Liver (tissue), 9 donors: ENCODE measurements around the gene FCSK. TPM values are rescaled to one million over a fixed set of nuclear protein-coding genes. Genes with fewer than 3 reads are reported as not detected.

Experiments
- DNase-seq: peaks from one replicate; pipeline ENCODE4 v3.0.0-alpha.2; 2017; ENCODE audit warnings: low spot score
- H3K27ac ChIP-seq, 2 donors: one replicate each; pipeline ENCODE4 v1.7.0; 2013; ENCODE audit warnings: inconsistent platforms in 2 of 2, low read length in 2 of 2, control low read depth in 1 of 2, low read depth in 1 of 2, mild to moderate bottlenecking in 1 of 2
- H3K27me3 ChIP-seq, 4 donors: one replicate each; pipeline versions ENCODE4 v1.6.1 to v1.7.0; 2013; ENCODE audit warnings: low read length in 3 of 4, inconsistent platforms in 1 of 4, mild to moderate bottlenecking in 1 of 4, moderate library complexity in 1 of 4; ENCODE audit not compliant: control insufficient read depth in 4 of 4, insufficient read depth in 4 of 4
- H3K36me3 ChIP-seq, 4 donors: one replicate each; pipeline versions ENCODE4 v1.6.1 to v1.7.0; 2013; ENCODE audit warnings: low read length in 3 of 4, mild to moderate bottlenecking in 3 of 4, low read depth in 1 of 4, moderate library complexity in 1 of 4; ENCODE audit not compliant: control insufficient read depth in 4 of 4, insufficient read depth in 3 of 4
- H3K4me1 ChIP-seq, 4 donors: one replicate each; pipeline versions ENCODE4 v1.6.1 to v1.7.0; 2013; ENCODE audit warnings: low read length in 3 of 4, mild to moderate bottlenecking in 3 of 4, moderate library complexity in 1 of 4; ENCODE audit not compliant: control insufficient read depth in 4 of 4, insufficient read depth in 4 of 4
- H3K4me3 ChIP-seq, 3 donors: one replicate each; pipeline versions ENCODE4 v1.6.1 to v1.7.0; 2013; ENCODE audit warnings: low read length in 3 of 3, control low read depth in 1 of 3, low read depth in 1 of 3, mild to moderate bottlenecking in 1 of 3
- H3K9ac ChIP-seq, 2 donors: one replicate each; pipeline ENCODE4 v1.7.0; 2013; ENCODE audit warnings: low read length in 2 of 2, mild to moderate bottlenecking in 2 of 2, moderate library complexity in 2 of 2, control low read depth in 1 of 2, low read depth in 1 of 2
- H3K9me3 ChIP-seq, 4 donors: one replicate each; pipeline versions ENCODE4 v1.6.1 to v1.7.0; 2013; ENCODE audit warnings: low read length in 3 of 4; ENCODE audit not compliant: control insufficient read depth in 4 of 4
- EGR1 ChIP-seq, 2 donors: IDR thresholded peaks; 2 replicates each; pipeline ENCODE4 v1.6.1; 2016 to 2018; ENCODE audit warnings: antibody characterized with exemption in 2 of 2, low read depth in 2 of 2
- FOXA1 ChIP-seq: IDR thresholded peaks from 2 replicates; pipeline ENCODE4 v1.6.1; 2016; ENCODE audit warnings: antibody characterized with exemption
- FOXA2 ChIP-seq: IDR thresholded peaks from 2 replicates; pipeline ENCODE4 v1.6.1; 2016; ENCODE audit warnings: antibody characterized with exemption
- GABPA ChIP-seq, 2 donors: IDR thresholded peaks in 1 of 2; conservative IDR thresholded peaks in 1 of 2; 2 replicates each; pipeline ENCODE4 v1.6.1; 2016; ENCODE audit warnings: antibody characterized with exemption in 2 of 2, mild to moderate bottlenecking in 1 of 2, moderate library complexity in 1 of 2
- HNF4A ChIP-seq, 2 donors: conservative IDR thresholded peaks; 2 replicates each; pipeline ENCODE4 v1.6.1; 2016; ENCODE audit warnings: antibody characterized with exemption in 2 of 2, mild to moderate bottlenecking in 2 of 2
- HNF4G ChIP-seq: IDR thresholded peaks from 2 replicates; pipeline ENCODE4 v1.6.1; 2016; ENCODE audit warnings: antibody characterized with exemption
- JUND ChIP-seq, 2 donors: IDR thresholded peaks; 2 replicates each; pipeline ENCODE4 v1.6.1; 2016; ENCODE audit warnings: antibody characterized with exemption in 2 of 2
- NR2F2 ChIP-seq: IDR thresholded peaks from 2 replicates; pipeline ENCODE4 v1.6.1; 2016; ENCODE audit warnings: antibody characterized with exemption
- RAD21 ChIP-seq, 2 donors: IDR thresholded peaks; 2 replicates each; pipeline ENCODE4 v1.6.1; 2016; ENCODE audit warnings: antibody characterized with exemption in 2 of 2, mild to moderate bottlenecking in 2 of 2
- RXRA ChIP-seq, 2 donors: IDR thresholded peaks; 2 replicates each; pipeline ENCODE4 v1.6.1; 2017 to 2018; ENCODE audit warnings: antibody characterized with exemption in 2 of 2, mild to moderate bottlenecking in 1 of 2
- SP1 ChIP-seq: IDR thresholded peaks from 2 replicates; pipeline ENCODE4 v1.6.1; 2018; ENCODE audit warnings: antibody characterized with exemption, mild to moderate bottlenecking
- TAF1 ChIP-seq: conservative IDR thresholded peaks from 2 replicates; pipeline ENCODE4 v1.6.1; 2016; ENCODE audit warnings: antibody characterized with exemption, mild to moderate bottlenecking
- YY1 ChIP-seq: IDR thresholded peaks from 2 replicates; pipeline ENCODE4 v1.6.1; 2016; ENCODE audit warnings: antibody characterized with exemption, mild to moderate bottlenecking
- WGBS: extraction: QIAGEN DNeasy Blood & Tissue Kit; methylation state at CpG from one replicate; pipeline ENCODE4 v1.1.7; 2013; 5-methylcytosine and 5-hydroxymethylcytosine counted together
- polyA plus RNA-seq, 2 donors: library from polyadenylated mRNA; stranded (reverse) in 1 of 2; unstranded in 1 of 2; fragments of 200-250 nt in 1 of 2; fragments of >200 nt in 1 of 2; fragmentation: Nextera tagmentation in 1 of 2; extraction: Ambion mirVana in 1 of 2; gene quantifications; one replicate each; pipeline versions ENCODE4 v1.2.1 to v1.2.3, GENCODE V29; 2013 to 2015
- total RNA-seq, 2 donors: library from RNA; depleted of rRNA; stranded (reverse); fragments of >200 nt; gene quantifications; one replicate each; pipeline ENCODE4 v1.2.3, GENCODE V29; 2014
- TF ChIP-seq, protein P1 (sequence below): IDR thresholded peaks from 2 replicates; pipeline ENCODE4 v1.6.1; 2016; ENCODE audit warnings: antibody characterized with exemption
- TF ChIP-seq, protein P2 (sequence below): IDR thresholded peaks from 2 replicates; pipeline ENCODE4 v1.6.1; 2016; ENCODE audit warnings: antibody characterized with exemption, mild to moderate bottlenecking
- TF ChIP-seq, protein P3 (sequence below): IDR thresholded peaks from 2 replicates; pipeline ENCODE4 v1.6.1; 2016; ENCODE audit warnings: antibody characterized with exemption
- donor health status: healthy.
- donor health status: healthy.
- donor health status: healthy.
- donor health status: healthy.
- donor health status: healthy.

The FCSK gene
- total and polyA plus RNA-seq, 4 donors: 4.3 to 20.2 (median 8.5) TPM

DNA sequence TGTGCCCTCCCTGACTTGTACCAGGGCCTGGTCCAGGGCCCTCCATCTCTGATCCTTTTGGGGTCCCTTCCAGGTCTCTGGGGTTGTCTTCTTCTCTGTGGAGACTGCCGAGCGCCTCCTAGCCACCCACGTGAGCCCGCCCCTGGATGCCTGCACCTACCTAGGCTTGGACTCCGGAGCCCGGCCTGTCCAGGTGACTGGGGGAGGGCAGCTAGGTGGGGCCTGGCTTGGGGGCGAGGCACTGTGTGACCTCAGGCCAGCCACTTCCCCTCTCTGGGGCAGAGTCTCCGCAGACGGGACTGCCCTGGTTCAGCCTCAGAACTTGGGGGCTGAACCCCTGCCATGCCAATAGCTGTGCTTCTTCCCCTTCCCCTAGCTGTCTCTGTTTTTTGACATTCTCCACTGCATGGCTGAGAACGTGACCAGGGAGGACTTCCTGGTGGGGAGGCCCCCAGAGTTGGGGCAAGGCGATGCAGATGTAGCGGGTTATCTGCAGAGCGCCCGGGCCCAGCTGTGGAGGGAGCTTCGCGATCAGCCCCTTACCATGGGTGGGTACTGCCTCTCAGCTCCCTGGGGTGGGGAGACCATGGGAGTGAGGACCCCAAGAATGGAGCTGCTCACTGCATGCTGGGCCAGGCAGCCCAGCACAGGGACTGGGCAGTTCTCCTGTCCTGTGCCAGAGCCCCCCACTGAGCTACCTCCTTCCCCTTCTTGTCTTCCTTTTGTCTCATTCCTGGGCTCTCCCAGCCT lies 14.6 kb downstream of the FCSK start:
- Histone ChIP-seq H3K9me3 (no peaks in the 10 kb centered on the region), H3K27me3 (no peaks in the 10 kb centered on the region), H3K4me3 (no peak overlapping the region), H3K4me1 (no peaks in the 10 kb centered on the region), H3K9ac (no peak overlapping the region), H3K36me3 (peaks cover under 1 to 41% (median 6%) of the 10 kb centered on the region in 4 donors), H3K27ac (no peak overlapping the region)
- WGBS: 95% methylated on average over 16 of the region's 16 CpGs
- TF ChIP-seq HNF4G: no peak
- TF ChIP-seq, protein P1, sequence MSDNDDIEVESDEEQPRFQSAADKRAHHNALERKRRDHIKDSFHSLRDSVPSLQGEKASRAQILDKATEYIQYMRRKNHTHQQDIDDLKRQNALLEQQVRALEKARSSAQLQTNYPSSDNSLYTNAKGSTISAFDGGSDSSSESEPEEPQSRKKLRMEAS: no peak
- no peak for TF ChIP-seq GABPA (IDR thresholded peaks at IDR 0.05 in 1 of 2, conservative IDR thresholded peaks at IDR 0.05 in 1 of 2)
- TF ChIP-seq NR2F2: no peak
- TF ChIP-seq HNF4A (conservative IDR thresholded peaks at IDR 0.05): no peak
- no peak for TF ChIP-seq RAD21 (IDR thresholded peaks at IDR 0.05)
- TF ChIP-seq FOXA1: no peak
- no peak for TF ChIP-seq TAF1
- TF ChIP-seq JUND (IDR thresholded peaks at IDR 0.05): no peak
- TF ChIP-seq EGR1 (IDR thresholded peaks at IDR 0.05; ENCODE audit: low read depth in 2 of 2): no peak
- TF ChIP-seq, protein P2, sequence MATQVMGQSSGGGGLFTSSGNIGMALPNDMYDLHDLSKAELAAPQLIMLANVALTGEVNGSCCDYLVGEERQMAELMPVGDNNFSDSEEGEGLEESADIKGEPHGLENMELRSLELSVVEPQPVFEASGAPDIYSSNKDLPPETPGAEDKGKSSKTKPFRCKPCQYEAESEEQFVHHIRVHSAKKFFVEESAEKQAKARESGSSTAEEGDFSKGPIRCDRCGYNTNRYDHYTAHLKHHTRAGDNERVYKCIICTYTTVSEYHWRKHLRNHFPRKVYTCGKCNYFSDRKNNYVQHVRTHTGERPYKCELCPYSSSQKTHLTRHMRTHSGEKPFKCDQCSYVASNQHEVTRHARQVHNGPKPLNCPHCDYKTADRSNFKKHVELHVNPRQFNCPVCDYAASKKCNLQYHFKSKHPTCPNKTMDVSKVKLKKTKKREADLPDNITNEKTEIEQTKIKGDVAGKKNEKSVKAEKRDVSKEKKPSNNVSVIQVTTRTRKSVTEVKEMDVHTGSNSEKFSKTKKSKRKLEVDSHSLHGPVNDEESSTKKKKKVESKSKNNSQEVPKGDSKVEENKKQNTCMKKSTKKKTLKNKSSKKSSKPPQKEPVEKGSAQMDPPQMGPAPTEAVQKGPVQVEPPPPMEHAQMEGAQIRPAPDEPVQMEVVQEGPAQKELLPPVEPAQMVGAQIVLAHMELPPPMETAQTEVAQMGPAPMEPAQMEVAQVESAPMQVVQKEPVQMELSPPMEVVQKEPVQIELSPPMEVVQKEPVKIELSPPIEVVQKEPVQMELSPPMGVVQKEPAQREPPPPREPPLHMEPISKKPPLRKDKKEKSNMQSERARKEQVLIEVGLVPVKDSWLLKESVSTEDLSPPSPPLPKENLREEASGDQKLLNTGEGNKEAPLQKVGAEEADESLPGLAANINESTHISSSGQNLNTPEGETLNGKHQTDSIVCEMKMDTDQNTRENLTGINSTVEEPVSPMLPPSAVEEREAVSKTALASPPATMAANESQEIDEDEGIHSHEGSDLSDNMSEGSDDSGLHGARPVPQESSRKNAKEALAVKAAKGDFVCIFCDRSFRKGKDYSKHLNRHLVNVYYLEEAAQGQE: no peak
- TF ChIP-seq YY1: no peak
- no peak for TF ChIP-seq FOXA2
- no peak for TF ChIP-seq RXRA (IDR thresholded peaks at IDR 0.05)
- TF ChIP-seq, protein P3, sequence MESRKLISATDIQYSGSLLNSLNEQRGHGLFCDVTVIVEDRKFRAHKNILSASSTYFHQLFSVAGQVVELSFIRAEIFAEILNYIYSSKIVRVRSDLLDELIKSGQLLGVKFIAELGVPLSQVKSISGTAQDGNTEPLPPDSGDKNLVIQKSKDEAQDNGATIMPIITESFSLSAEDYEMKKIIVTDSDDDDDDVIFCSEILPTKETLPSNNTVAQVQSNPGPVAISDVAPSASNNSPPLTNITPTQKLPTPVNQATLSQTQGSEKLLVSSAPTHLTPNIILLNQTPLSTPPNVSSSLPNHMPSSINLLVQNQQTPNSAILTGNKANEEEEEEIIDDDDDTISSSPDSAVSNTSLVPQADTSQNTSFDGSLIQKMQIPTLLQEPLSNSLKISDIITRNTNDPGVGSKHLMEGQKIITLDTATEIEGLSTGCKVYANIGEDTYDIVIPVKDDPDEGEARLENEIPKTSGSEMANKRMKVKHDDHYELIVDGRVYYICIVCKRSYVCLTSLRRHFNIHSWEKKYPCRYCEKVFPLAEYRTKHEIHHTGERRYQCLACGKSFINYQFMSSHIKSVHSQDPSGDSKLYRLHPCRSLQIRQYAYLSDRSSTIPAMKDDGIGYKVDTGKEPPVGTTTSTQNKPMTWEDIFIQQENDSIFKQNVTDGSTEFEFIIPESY: no peak
- no peak for DNase-seq

DNA sequence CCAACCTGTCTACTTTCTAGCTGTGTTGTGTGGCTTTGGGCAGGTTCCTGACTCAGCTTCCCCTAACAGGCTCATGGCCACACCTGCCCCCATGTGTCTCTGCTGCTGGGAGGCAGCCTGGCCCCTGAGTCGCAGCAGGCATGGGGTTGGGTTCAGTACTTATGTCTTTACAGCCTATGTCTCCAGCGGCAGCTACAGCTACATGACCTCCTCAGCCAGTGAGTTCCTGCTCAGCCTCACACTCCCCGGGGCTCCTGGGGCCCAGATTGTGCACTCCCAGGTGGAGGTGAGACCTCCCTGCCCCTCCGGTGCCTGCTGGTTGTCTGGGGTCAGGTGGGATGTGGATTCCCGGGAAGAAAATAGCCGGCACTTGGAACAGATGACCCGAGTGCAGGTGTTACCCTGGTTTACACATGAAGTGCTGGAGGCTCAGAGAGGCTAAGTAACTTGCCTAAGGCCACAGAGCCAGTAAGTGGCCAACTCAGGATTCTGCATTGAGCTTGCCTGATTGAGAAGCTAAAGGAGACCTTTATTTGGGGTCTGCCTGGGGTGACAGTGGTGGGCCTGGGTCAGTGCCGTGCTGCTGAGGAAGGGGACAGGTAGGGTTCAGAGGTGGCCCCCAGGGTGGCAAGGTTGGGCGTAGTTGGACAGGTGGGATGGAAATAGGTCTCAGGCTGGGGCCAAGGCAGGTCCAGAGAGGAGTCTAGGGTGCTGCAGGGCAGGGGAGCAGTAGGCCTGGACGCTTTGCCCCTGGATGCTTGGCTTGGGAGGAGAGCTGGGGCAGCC lies 15.9 kb downstream of the FCSK start:
- H3K4me3 ChIP-seq: no peak overlapping the region
- no peak for DNase-seq
- H3K9me3 ChIP-seq: no peaks in the 10 kb centered on the region
- no peaks in the 10 kb centered on the region for H3K27me3 ChIP-seq
- peaks cover 0 to 45% (median 7%) of the 10 kb centered on the region in 4 donors for H3K36me3 ChIP-seq
- TF ChIP-seq HNF4G: no peak
- TF ChIP-seq RAD21 (IDR thresholded peaks at IDR 0.05): no peak
- TF ChIP-seq FOXA2: no peak
- no peak for TF ChIP-seq SP1
- no peaks in the 10 kb centered on the region for H3K4me1 ChIP-seq
- H3K27ac ChIP-seq: no peak overlapping the region
- H3K9ac ChIP-seq: no peak overlapping the region
- 95% methylated on average over 10 of the region's 10 CpGs for WGBS
